ENCODE data around the gene SEMA3E.

- TF ChIP-seq EZH2 (IDR thresholded peaks at IDR 0.05; ENCODE audit: insufficient read depth, poor library complexity, severe bottlenecking) (no peak), EZH2phosphoT487 (IDR thresholded peaks at IDR 0.05; ENCODE audit: insufficient read depth, low read depth) (no peak)
These were observed 114.5 kb downstream of the SEMA3E start for GRCh38 chr7:83534488-83534887.
